IMR-90 (cell line): ENCODE results near the gene PAK5. TPM values are rescaled to one million over a fixed set of nuclear protein-coding genes. Genes with fewer than 3 reads are reported as not detected.

Experiments used
- ATAC-seq: fragments of 200-7000 bp; cut with Tn5 transposase; 2 replicates; pipeline ENCODE4 v1.9.1; 2020; ENCODE audit warnings: low read depth, mild to moderate bottlenecking, moderate library complexity
- BruUV-seq: library from RNA; stranded (reverse); fragments of 400-500 nt; replicated peaks from 2 replicates; lab custom pipeline; 2021; lab: Mats Ljungman, UMichigan
- CTCF ChIA-PET: fragments of 300-600 bp; formaldehyde crosslinking; extraction: SDS; loops from one replicate; lab custom pipeline; 2021; ENCODE audit warnings: antibody characterized with exemption; lab: Yijun Ruan, JAX
- POLR2A ChIA-PET: fragments of 300-600 bp; sonication (Branson Sonifier 250); formaldehyde crosslinking; loops from one replicate; lab custom pipeline; 2022; ENCODE audit warnings: antibody characterized with exemption; ENCODE audit not compliant: unreplicated experiment; lab: Charles Lee
- DNase-seq: peaks from one replicate; pipeline ENCODE4 v3.0.0; 2013
- H2AFZ ChIP-seq: replicated peaks from 2 replicates; pipeline ENCODE3; 2013; ENCODE audit warnings: low read length, mild to moderate bottlenecking; ENCODE audit not compliant: poor library complexity
- H2AK5ac ChIP-seq: 2 replicates; pipeline ENCODE4 v1.6.1; 2013; ENCODE audit warnings: low read depth, low read length, inconsistent platforms
- H2AK9ac ChIP-seq: replicated peaks from 2 replicates; pipeline ENCODE3; 2013; ENCODE audit warnings: mild to moderate bottlenecking, low read depth, low read length, moderate library complexity; ENCODE audit not compliant: poor library complexity
- H2BK120ac ChIP-seq: 2 replicates; pipeline ENCODE4 v1.6.1; 2013; ENCODE audit warnings: low read depth, low read length, inconsistent platforms
- H2BK15ac ChIP-seq: 3 replicates; pipeline ENCODE4 v1.6.1; 2013; ENCODE audit warnings: low read depth, low read length, inconsistent platforms
- H2BK20ac ChIP-seq: 2 replicates; pipeline ENCODE4 v1.6.1; 2013; ENCODE audit warnings: low read depth, mild to moderate bottlenecking, inconsistent platforms, low read length, moderate library complexity
- H2BK5ac ChIP-seq: 2 replicates; pipeline ENCODE4 v1.6.1; 2013; ENCODE audit warnings: mild to moderate bottlenecking, low read depth, low read length, inconsistent platforms; ENCODE audit not compliant: poor library complexity, severe bottlenecking
- H3K14ac ChIP-seq: replicated peaks from 2 replicates; pipeline ENCODE4 v1.6.1; 2013; ENCODE audit warnings: low read depth, low read length, inconsistent platforms
- H3K18ac ChIP-seq: 2 replicates; pipeline ENCODE4 v1.6.1; 2013; ENCODE audit warnings: low read depth, low read length, control low read depth
- H3K23ac ChIP-seq: 2 replicates; pipeline ENCODE4 v1.6.1; 2013; ENCODE audit warnings: low read depth, low read length, inconsistent platforms
- H3K27ac ChIP-seq: 2 replicates; pipeline ENCODE4 v1.5.1; 2013; ENCODE audit warnings: mild to moderate bottlenecking, control low read depth, low read length; ENCODE audit not compliant: insufficient read depth
- H3K27me3 ChIP-seq: 2 replicates; pipeline ENCODE4 v1.6.1; 2013; ENCODE audit warnings: low read length; ENCODE audit not compliant: control insufficient read depth, insufficient read depth
- H3K36me3 ChIP-seq: 2 replicates; pipeline ENCODE4 v1.6.1; 2013; ENCODE audit warnings: low read length, mixed read lengths; ENCODE audit not compliant: control insufficient read depth, insufficient read depth
- H3K4ac ChIP-seq: 2 replicates; pipeline ENCODE4 v1.6.1; 2013; ENCODE audit warnings: low read depth, low read length, inconsistent platforms
- H3K4me1 ChIP-seq: 2 replicates; pipeline ENCODE4 v1.6.1; 2013; ENCODE audit warnings: low read length, mixed read lengths; ENCODE audit not compliant: control insufficient read depth, insufficient read depth
- H3K4me2 ChIP-seq: 2 replicates; pipeline ENCODE4 v1.6.1; 2013; ENCODE audit warnings: low read depth, mild to moderate bottlenecking, control low read depth, low read length, moderate library complexity
- H3K4me3 ChIP-seq: 2 replicates; pipeline ENCODE4 v1.5.1; 2013; ENCODE audit warnings: low read depth, mild to moderate bottlenecking, control low read depth, low read length, moderate library complexity; ENCODE audit not compliant: insufficient read depth
- H3K56ac ChIP-seq: 2 replicates; pipeline ENCODE4 v1.6.1; 2013; ENCODE audit warnings: low read length, inconsistent platforms; ENCODE audit not compliant: insufficient read depth; ENCODE audit errors: extremely low read depth
- H3K79me1 ChIP-seq, 2 experiments: 2 replicates each; pipeline ENCODE4 v1.6.1; 2013; ENCODE audit warnings: low read length in 2 of 2, inconsistent platforms in 1 of 2, low read depth in 1 of 2
- H3K9ac ChIP-seq: 2 replicates; pipeline ENCODE4 v1.6.1; 2013; ENCODE audit warnings: low read depth, low read length, control low read depth
- H3K9me1 ChIP-seq: 2 replicates; pipeline ENCODE4 v1.6.1; 2013; ENCODE audit warnings: low read length, inconsistent platforms; ENCODE audit not compliant: insufficient read depth
- H3K9me3 ChIP-seq: 2 replicates; pipeline ENCODE4 v1.6.1; 2013; ENCODE audit warnings: low read length; ENCODE audit not compliant: control insufficient read depth, insufficient read depth
- H4K20me1 ChIP-seq: 2 replicates; pipeline ENCODE4 v1.6.1; 2013; ENCODE audit warnings: low read length, inconsistent platforms; ENCODE audit not compliant: insufficient read depth
- H4K5ac ChIP-seq: 2 replicates; pipeline ENCODE4 v1.6.1; 2013; ENCODE audit warnings: mild to moderate bottlenecking, low read depth, low read length, control low read depth
- H4K8ac ChIP-seq, 2 experiments: 2 replicates each; pipeline ENCODE4 v1.6.1; 2013; ENCODE audit warnings: low read depth in 2 of 2, low read length in 2 of 2, control low read depth in 1 of 2, inconsistent platforms in 1 of 2
- H4K91ac ChIP-seq: 2 replicates; pipeline ENCODE4 v1.6.1; 2013; ENCODE audit warnings: low read depth, low read length, inconsistent platforms; ENCODE audit not compliant: insufficient read depth
- POLR2A ChIP-seq: IDR thresholded peaks from 2 replicates; pipeline ENCODE4 v1.6.1; 2012; ENCODE audit warnings: mild to moderate bottlenecking, low read depth, low read length
- RCOR1 ChIP-seq: IDR thresholded peaks from 2 replicates; pipeline ENCODE4 v1.6.1; 2012; ENCODE audit warnings: mild to moderate bottlenecking, low read length, improper control_type of control experiment; ENCODE audit not compliant: insufficient replicate concordance
- dilution Hi-C: fragments of 300-500 bp; cut with HindIII; formaldehyde crosslinking; loops from one replicate; pipeline ENCODE4 v1.14.3; 2018; ENCODE audit warnings: low sequenced_read_pairs; ENCODE audit not compliant: unreplicated experiment
- in situ Hi-C: fragments of 300-500 bp; cut with MboI; formaldehyde crosslinking; loops from 3 replicates; pipeline ENCODE4 v1.14.3; 2019; ENCODE audit warnings: low sequenced_read_pairs, inconsistent platforms, mixed read lengths
- intact Hi-C: fragments of 100-400 bp; cut with micrococcal nuclease; formaldehyde crosslinking; loops from 2 replicates; pipeline ENCODE4 v1.10.0; 2022
- polyA plus RNA-seq, 3 experiments: library from polyadenylated mRNA; depleted of rRNA; stranded (reverse); fragments of >200 nt; gene quantifications; 2 replicates each; pipeline ENCODE4 v1.2.3, GENCODE V29; 2012; ENCODE audit warnings: low replicate concordance in 1 of 3
- total RNA-seq: library from RNA; depleted of rRNA; stranded (reverse); fragments of >200 nt; gene quantifications from 2 replicates; pipeline ENCODE4 v1.2.3, GENCODE V29; 2012
- TF ChIP-seq, protein P1 (sequence below): fragments of 150-350 bp; IDR thresholded peaks from 2 replicates; pipeline ENCODE4 v1.6.1; 2016; ENCODE audit warnings: low read depth, mild to moderate bottlenecking, low read length, moderate library complexity, borderline replicate concordance

PAK5 gene
- total and polyA plus RNA-seq, 2 of the 4 experiments (the other 2 are of a cell fraction) = not detected

DNA sequence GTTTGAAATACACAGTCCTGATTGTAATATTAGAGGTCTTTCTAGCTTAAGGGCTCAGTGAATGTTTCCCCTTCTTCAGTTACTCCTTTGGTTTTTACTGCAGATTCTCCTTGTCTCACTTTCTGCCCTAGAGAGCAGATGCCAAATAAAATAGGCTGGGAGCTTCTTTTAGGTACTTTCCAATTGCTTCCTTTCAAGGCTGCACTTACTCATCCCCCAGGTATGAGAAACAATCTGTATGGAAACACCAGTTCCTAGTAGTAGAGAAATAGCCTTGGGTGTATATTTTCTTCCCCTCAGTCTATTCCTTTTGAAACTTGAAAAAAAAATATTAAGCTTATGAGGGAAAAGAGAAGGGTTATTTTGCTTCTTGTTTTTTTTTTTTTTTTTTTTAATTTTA, 139.7 kb downstream of the PAK5 start:
- Histone ChIP-seq H3K23ac (no peak overlapping the region), H3K56ac (no peak overlapping the region), H3K9me1 (no peaks in the 10 kb centered on the region), H2BK15ac (no peak overlapping the region), H4K8ac (no peak overlapping the region), H3K9me3 (no peaks in the 10 kb centered on the region), H2BK5ac (no peak overlapping the region), H3K4me2 (no peak overlapping the region), H2AK5ac (no peak overlapping the region), H3K18ac (no peak overlapping the region), H3K9ac (no peak overlapping the region), H3K4ac (no peak overlapping the region), H2AFZ (no peak overlapping the region), H2BK120ac (no peak overlapping the region), H4K91ac (no peak overlapping the region), H4K20me1 (no peaks in the 10 kb centered on the region), H2AK9ac (no peak overlapping the region), H4K5ac (no peak overlapping the region), H3K79me1 (no peaks in the 10 kb centered on the region), H3K36me3 (no peaks in the 10 kb centered on the region), H3K4me3 (no peak overlapping the region), H3K27me3 (no peaks in the 10 kb centered on the region), H2BK20ac (no peak overlapping the region), H3K14ac (no peak overlapping the region), H3K27ac (no peak overlapping the region), H3K4me1 (no peaks in the 10 kb centered on the region)
- DNase-seq (peak; percentile 1), ATAC-seq (no peak)
- no TSS peak for BruUV-seq
- intact Hi-C loops (no loop called here), dilution Hi-C loops (no loop called here), in situ Hi-C loops (no loop called here)
- POLR2A ChIA-PET = no interaction called here
- CTCF ChIA-PET = interaction anchor here (0.6 kb wide), 1 partner anchor 392 kb away, joined by 3 read pairs; no protein-coding TSS in a partner anchor
- TF ChIP-seq POLR2A = no peak
- TF ChIP-seq RCOR1 = no peak
- TF ChIP-seq, protein P1, sequence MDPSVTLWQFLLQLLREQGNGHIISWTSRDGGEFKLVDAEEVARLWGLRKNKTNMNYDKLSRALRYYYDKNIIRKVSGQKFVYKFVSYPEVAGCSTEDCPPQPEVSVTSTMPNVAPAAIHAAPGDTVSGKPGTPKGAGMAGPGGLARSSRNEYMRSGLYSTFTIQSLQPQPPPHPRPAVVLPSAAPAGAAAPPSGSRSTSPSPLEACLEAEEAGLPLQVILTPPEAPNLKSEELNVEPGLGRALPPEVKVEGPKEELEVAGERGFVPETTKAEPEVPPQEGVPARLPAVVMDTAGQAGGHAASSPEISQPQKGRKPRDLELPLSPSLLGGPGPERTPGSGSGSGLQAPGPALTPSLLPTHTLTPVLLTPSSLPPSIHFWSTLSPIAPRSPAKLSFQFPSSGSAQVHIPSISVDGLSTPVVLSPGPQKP = no peak
